Thoracic aorta (tissue), 2 donors: ENCODE measurements around the gene MORF4L1. TPM values are rescaled to one million over a fixed set of nuclear protein-coding genes. Genes with fewer than 3 reads are reported as not detected.

Experiments
- ATAC-seq: fragments of 150-250 bp; one replicate; pipeline ENCODE4 v1.8.0; 2017; ENCODE audit warnings: low read depth; ENCODE audit not compliant: insufficient number of reproducible peaks, low FRiP score
- DNase-seq: peaks from one replicate; pipeline ENCODE4 v3.0.0-alpha.2; 2020; ENCODE audit warnings: low spot score
- H3K27ac ChIP-seq, 2 donors: fragments of 200-600 bp; sonication (generic); 1 replicate in 1 of 2; 2 replicates in 1 of 2; pipeline ENCODE4 v1.5.1; 2016; ENCODE audit warnings: mild to moderate bottlenecking in 2 of 2, moderate library complexity in 2 of 2
- H3K27me3 ChIP-seq: fragments of 200-600 bp; sonication (generic); replicated peaks from 2 replicates; pipeline ENCODE4 v1.6.0; 2016; ENCODE audit warnings: mild to moderate bottlenecking; ENCODE audit not compliant: insufficient read depth
- H3K36me3 ChIP-seq: fragments of 200-600 bp; sonication (generic); one replicate; pipeline ENCODE4 v1.5.1; 2016
- H3K4me1 ChIP-seq, 2 donors: fragments of 200-600 bp; sonication (generic); 1 replicate in 1 of 2; 2 replicates in 1 of 2; pipeline versions ENCODE4 v1.5.1 to v1.6.0; 2016; ENCODE audit warnings: low read depth in 2 of 2, mild to moderate bottlenecking in 1 of 2; ENCODE audit not compliant: control insufficient read depth in 1 of 2
- H3K4me3 ChIP-seq: fragments of 200-600 bp; sonication (generic); 2 replicates; pipeline ENCODE4 v1.5.1; 2016; ENCODE audit warnings: mild to moderate bottlenecking
- H3K9me3 ChIP-seq: fragments of 200-600 bp; sonication (generic); 2 replicates; pipeline ENCODE4 v1.5.1; 2016
- total RNA-seq, 2 donors: library from RNA; depleted of rRNA; stranded (reverse); fragments of >200 nt; gene quantifications; one replicate each; pipeline versions ENCODE4 v1.1.0 to v1.2.3, GENCODE V29; 2016
- TF ChIP-seq, protein P1 (sequence below): fragments of 200-600 bp; sonication (generic); IDR thresholded peaks from one replicate; pipeline ENCODE4 v1.5.1; 2019; ENCODE audit warnings: antibody characterized with exemption

Gene MORF4L1
- total RNA-seq, 2 donors from 2014 or later = 330 to 355 TPM

- H3K4me1 ChIP-seq = peaks cover 5 to 9% of the 10 kb centered on the region in 2 donors
- H3K27ac ChIP-seq = no peak overlapping the region
- TF ChIP-seq, protein P1, sequence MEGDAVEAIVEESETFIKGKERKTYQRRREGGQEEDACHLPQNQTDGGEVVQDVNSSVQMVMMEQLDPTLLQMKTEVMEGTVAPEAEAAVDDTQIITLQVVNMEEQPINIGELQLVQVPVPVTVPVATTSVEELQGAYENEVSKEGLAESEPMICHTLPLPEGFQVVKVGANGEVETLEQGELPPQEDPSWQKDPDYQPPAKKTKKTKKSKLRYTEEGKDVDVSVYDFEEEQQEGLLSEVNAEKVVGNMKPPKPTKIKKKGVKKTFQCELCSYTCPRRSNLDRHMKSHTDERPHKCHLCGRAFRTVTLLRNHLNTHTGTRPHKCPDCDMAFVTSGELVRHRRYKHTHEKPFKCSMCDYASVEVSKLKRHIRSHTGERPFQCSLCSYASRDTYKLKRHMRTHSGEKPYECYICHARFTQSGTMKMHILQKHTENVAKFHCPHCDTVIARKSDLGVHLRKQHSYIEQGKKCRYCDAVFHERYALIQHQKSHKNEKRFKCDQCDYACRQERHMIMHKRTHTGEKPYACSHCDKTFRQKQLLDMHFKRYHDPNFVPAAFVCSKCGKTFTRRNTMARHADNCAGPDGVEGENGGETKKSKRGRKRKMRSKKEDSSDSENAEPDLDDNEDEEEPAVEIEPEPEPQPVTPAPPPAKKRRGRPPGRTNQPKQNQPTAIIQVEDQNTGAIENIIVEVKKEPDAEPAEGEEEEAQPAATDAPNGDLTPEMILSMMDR = no peak
- H3K27me3 ChIP-seq = no peaks in the 10 kb centered on the region
- H3K36me3 ChIP-seq = peaks cover 57% of the 10 kb centered on the region
- H3K4me3 ChIP-seq = no peak overlapping the region
- no peaks in the 10 kb centered on the region for H3K9me3 ChIP-seq
- ATAC-seq = no peak
- no peak for DNase-seq
These were observed 48.8 kb downstream of the MORF4L1 start for GRCh38 chr15:78921517-78921916.

GRCh38 chr15:78921940-78922339 lies 49.2 kb downstream of the MORF4L1 start:
- TF ChIP-seq, protein P1 = no peak

GRCh38 chr15:78922527-78922926 lies 49.8 kb downstream of the MORF4L1 start:
- TF ChIP-seq, protein P1 = no peak
- no peak overlapping the region for H3K27ac ChIP-seq
- H3K27me3 ChIP-seq = no peaks in the 10 kb centered on the region
- no peaks in the 10 kb centered on the region for H3K9me3 ChIP-seq
- ATAC-seq (no peak), DNase-seq (no peak)
- H3K4me3 ChIP-seq = no peak overlapping the region
- H3K36me3 ChIP-seq = peaks cover 63% of the 10 kb centered on the region
- H3K4me1 ChIP-seq = no peaks in the 10 kb centered on the region

More at GRCh38 chr15:78921940-78922339, 49.2 kb downstream of the MORF4L1 start:
- no peaks in the 10 kb centered on the region for H3K9me3 ChIP-seq
- ATAC-seq = no peak
- H3K27ac ChIP-seq = no peak overlapping the region
- no peak for DNase-seq
- no peak overlapping the region for H3K4me3 ChIP-seq
- no peaks in the 10 kb centered on the region for H3K27me3 ChIP-seq
- H3K4me1 ChIP-seq = peaks cover under 1 to 5% of the 10 kb centered on the region in 2 donors
- peaks cover 58% of the 10 kb centered on the region for H3K36me3 ChIP-seq

- Histone ChIP-seq H3K36me3 (peaks cover 67% of the 10 kb centered on the region), H3K9me3 (no peaks in the 10 kb centered on the region), H3K27me3 (no peaks in the 10 kb centered on the region), H3K27ac (no peak overlapping the region), H3K4me3 (no peak overlapping the region), H3K4me1 (no peaks in the 10 kb centered on the region)
- ATAC-seq (no peak), DNase-seq (no peak)
- TF ChIP-seq, protein P1 = no peak
These were observed 50.3 kb downstream of the MORF4L1 start for GRCh38 chr15:78923015-78923414.

GRCh38 chr15:78923480-78924360 lies 51.0 kb downstream of the MORF4L1 start:
- H3K9me3 ChIP-seq = no peaks in the 10 kb centered on the region
- no peak overlapping the region for H3K27ac ChIP-seq
- H3K36me3 ChIP-seq = peaks cover 64% of the 10 kb centered on the region
- TF ChIP-seq, protein P1 = no peak
- no peak for ATAC-seq
- no peak for DNase-seq
- H3K4me3 ChIP-seq = no peak overlapping the region
- H3K27me3 ChIP-seq = no peaks in the 10 kb centered on the region
- no peaks in the 10 kb centered on the region for H3K4me1 ChIP-seq
